ENCODE measurements around the gene CDX4. TPM values are rescaled to one million over a fixed set of nuclear protein-coding genes. Genes with fewer than 3 reads are reported as not detected.

The CDX4 gene, protein sequence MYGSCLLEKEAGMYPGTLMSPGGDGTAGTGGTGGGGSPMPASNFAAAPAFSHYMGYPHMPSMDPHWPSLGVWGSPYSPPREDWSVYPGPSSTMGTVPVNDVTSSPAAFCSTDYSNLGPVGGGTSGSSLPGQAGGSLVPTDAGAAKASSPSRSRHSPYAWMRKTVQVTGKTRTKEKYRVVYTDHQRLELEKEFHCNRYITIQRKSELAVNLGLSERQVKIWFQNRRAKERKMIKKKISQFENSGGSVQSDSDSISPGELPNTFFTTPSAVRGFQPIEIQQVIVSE
- not detected in 2 replicates for total RNA-seq
- polyA plus RNA-seq = not detected in 2 replicates
- not detected in 2 replicates for polyA plus RNA-seq (2012)
- polyA minus RNA-seq (ENCODE audit: low replicate concordance) = not detected in 2 replicates

DNA sequence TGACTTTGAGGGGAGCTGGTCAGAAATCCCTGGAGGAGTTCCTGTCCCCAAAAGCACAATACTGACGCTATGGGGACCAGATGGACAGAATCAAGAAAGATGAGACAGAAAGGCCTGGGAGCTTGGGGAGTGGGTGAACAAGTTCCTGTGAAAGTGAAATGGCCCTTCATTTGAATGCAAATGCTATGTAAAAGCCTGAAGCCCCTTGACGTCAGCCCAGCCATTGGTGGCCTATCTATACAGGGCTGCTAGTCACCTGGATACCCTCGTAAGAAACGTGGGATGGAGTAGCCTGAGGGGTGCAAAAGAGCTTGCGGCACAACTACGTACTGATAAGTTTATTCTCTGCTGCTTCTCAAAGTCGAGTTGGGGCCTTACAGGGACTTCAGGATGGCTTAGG lies at the start of gene CDX4:
Gene CDX4, plus strand, starts transcription at position 223 of the 400 bp plus-strand sequence. CDS start 201 bp downstream, outside the sequence.
- Histone ChIP-seq H3K4me2 (ENCODE audit: extremely low read depth, insufficient read depth, low read length) (no peak within 1 kb of the TSS), H3K4me3 (replicated peaks in 1 of 4; ENCODE audit: control extremely low read depth in 1 of 4, insufficient read depth in 1 of 4, low read depth in 3 of 4, low read length in 4 of 4) (no peak within 1 kb of the TSS), H2AFZ (ENCODE audit: low read length) (no peak within 1 kb of the TSS), H3K27ac (ENCODE audit: insufficient read depth, low read length) (no peak within 1 kb of the TSS), H3K4me1 (ENCODE audit: control insufficient read depth, extremely low read depth, insufficient read depth, low read length) (no peaks in the 10 kb centered on the region), H3K9ac (ENCODE audit: insufficient read depth, low read length) (no peak within 1 kb of the TSS), H4K20me1 (ENCODE audit: control insufficient read depth, extremely low read depth, insufficient read depth, low read length) (no peaks in the 10 kb centered on the region), H3K79me2 (ENCODE audit: control insufficient read depth, insufficient read depth, low read length) (no peaks in the 10 kb centered on the region), H3K36me3 (ENCODE audit: control insufficient read depth, insufficient read depth, low read length) (no peaks in the 10 kb centered on the region), H3K27me3 (ENCODE audit: control insufficient read depth, insufficient read depth, low read length) (peaks cover 5% of the 10 kb centered on the region), H3K9me3 (ENCODE audit: control insufficient read depth, insufficient read depth, low read depth, low read length) (no peaks in the 10 kb centered on the region)
- no peak for DNase-seq (ENCODE audit: low read depth in 2 of 2)
- TF ChIP-seq CTCF (conservative IDR thresholded peaks at IDR 0.05 in 1 of 2, IDR thresholded peaks at IDR 0.05 in 1 of 2; ENCODE audit: low read depth in 1 of 2, low read length in 2 of 2) (no peak), EZH2 (IDR thresholded peaks at IDR 0.05; ENCODE audit: low read length, missing control alignments) (no peak)

- H3K9ac ChIP-seq (ENCODE audit: insufficient read depth, low read length) = no peak overlapping the region
- no peaks in the 10 kb centered on the region for H3K36me3 ChIP-seq (ENCODE audit: control insufficient read depth, insufficient read depth, low read length)
- H3K4me2 ChIP-seq (ENCODE audit: extremely low read depth, insufficient read depth, low read length) = no peak overlapping the region
- no peak overlapping the region for H2AFZ ChIP-seq (ENCODE audit: low read length)
- TF ChIP-seq EZH2 (IDR thresholded peaks at IDR 0.05; ENCODE audit: low read length, missing control alignments) = no peak
- TF ChIP-seq CTCF (conservative IDR thresholded peaks at IDR 0.05 in 1 of 2, IDR thresholded peaks at IDR 0.05 in 1 of 2; ENCODE audit: low read depth in 1 of 2, low read length in 2 of 2) = no peak
- no peaks in the 10 kb centered on the region for H3K79me2 ChIP-seq (ENCODE audit: control insufficient read depth, insufficient read depth, low read length)
- H3K27ac ChIP-seq (ENCODE audit: insufficient read depth, low read length) = no peak overlapping the region
- H3K4me3 ChIP-seq (replicated peaks in 1 of 4; ENCODE audit: control extremely low read depth in 1 of 4, insufficient read depth in 1 of 4, low read depth in 3 of 4, low read length in 4 of 4) = no peak overlapping the region
- DNase-seq (ENCODE audit: low read depth in 2 of 2) = no peak
- H4K20me1 ChIP-seq (ENCODE audit: control insufficient read depth, extremely low read depth, insufficient read depth, low read length) = no peaks in the 10 kb centered on the region
- H3K4me1 ChIP-seq (ENCODE audit: control insufficient read depth, extremely low read depth, insufficient read depth, low read length) = no peaks in the 10 kb centered on the region
- no peaks in the 10 kb centered on the region for H3K9me3 ChIP-seq (ENCODE audit: control insufficient read depth, insufficient read depth, low read depth, low read length)
- no peaks in the 10 kb centered on the region for H3K27me3 ChIP-seq (ENCODE audit: control insufficient read depth, insufficient read depth, low read length)
These were observed 48.5 kb upstream of the CDX4 start for GRCh38 chrX:73398185-73398914.

DNA sequence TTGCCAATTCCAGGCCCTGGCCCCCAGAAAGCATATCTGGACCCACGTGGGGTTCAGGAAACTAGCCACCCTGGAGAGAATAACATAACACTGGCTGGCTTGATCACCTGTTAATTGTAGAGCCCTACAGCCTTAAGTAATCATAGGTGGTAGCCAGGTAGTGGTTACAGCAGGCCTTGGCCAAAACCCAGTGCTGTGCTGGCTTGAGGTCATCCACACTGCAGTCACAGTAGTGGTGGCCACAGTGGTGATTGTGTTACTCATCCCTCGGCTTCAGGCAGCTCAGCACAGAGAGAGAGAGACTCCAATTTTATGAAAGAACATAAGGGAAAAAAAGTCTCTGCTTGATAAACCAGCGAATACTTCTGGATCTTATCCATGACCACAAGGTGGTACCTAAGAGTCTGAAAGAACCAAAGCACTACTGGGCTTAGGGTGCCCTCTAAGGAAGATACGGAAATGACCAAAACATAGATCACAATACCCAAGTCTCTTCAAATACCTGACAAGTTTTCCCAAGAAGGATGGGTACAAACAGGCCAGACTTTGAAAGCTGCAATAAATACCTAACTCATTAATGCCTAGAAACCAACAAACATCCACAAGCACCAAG lies 46.6 kb upstream of the CDX4 start:
- no peak overlapping the region for H2AFZ ChIP-seq (ENCODE audit: low read length)
- no peaks in the 10 kb centered on the region for H3K9me3 ChIP-seq (ENCODE audit: control insufficient read depth, insufficient read depth, low read depth, low read length)
- no peak overlapping the region for H3K4me3 ChIP-seq (replicated peaks in 1 of 4; ENCODE audit: control extremely low read depth in 1 of 4, insufficient read depth in 1 of 4, low read depth in 3 of 4, low read length in 4 of 4)
- H3K4me2 ChIP-seq (ENCODE audit: extremely low read depth, insufficient read depth, low read length) = no peak overlapping the region
- H3K79me2 ChIP-seq (ENCODE audit: control insufficient read depth, insufficient read depth, low read length) = no peaks in the 10 kb centered on the region
- TF ChIP-seq EZH2 (IDR thresholded peaks at IDR 0.05; ENCODE audit: low read length, missing control alignments) = no peak
- TF ChIP-seq CTCF (conservative IDR thresholded peaks at IDR 0.05 in 1 of 2, IDR thresholded peaks at IDR 0.05 in 1 of 2; ENCODE audit: low read depth in 1 of 2, low read length in 2 of 2) = no peak
- H3K27ac ChIP-seq (ENCODE audit: insufficient read depth, low read length) = no peak overlapping the region
- H3K36me3 ChIP-seq (ENCODE audit: control insufficient read depth, insufficient read depth, low read length) = no peaks in the 10 kb centered on the region
- H3K4me1 ChIP-seq (ENCODE audit: control insufficient read depth, extremely low read depth, insufficient read depth, low read length) = no peaks in the 10 kb centered on the region
- DNase-seq (ENCODE audit: low read depth in 2 of 2) = no peak
- no peak overlapping the region for H3K9ac ChIP-seq (ENCODE audit: insufficient read depth, low read length)
- no peaks in the 10 kb centered on the region for H3K27me3 ChIP-seq (ENCODE audit: control insufficient read depth, insufficient read depth, low read length)
- no peaks in the 10 kb centered on the region for H4K20me1 ChIP-seq (ENCODE audit: control insufficient read depth, extremely low read depth, insufficient read depth, low read length)
